CD4-positive, alpha-beta T cell treated with Interleukin-6 for 4 hours (primary cell): ENCODE data around the gene NUP93.
"Not testable (repeated sequence)": the region's sequence is repeated elsewhere in the genome, so short reads cannot be mapped to it uniquely, and the experiment has no call there.

Source experiments
- DNase-seq: peaks from one replicate; pipeline ENCODE4 v3.0.0-alpha.2; 2020; ENCODE audit warnings: mixed read lengths

Gene NUP93

GRCh38 chr16:56852401-56852730 is 122.4 kb downstream of the NUP93 start:
- no peak for DNase-seq

- DNase-seq: no peak
Measured at GRCh38 chr16:56852968-56853367, 123.0 kb downstream of the NUP93 start.

- no peak for DNase-seq
Measured at GRCh38 chr16:56855201-56855600, 125.3 kb downstream of the NUP93 start.

- no peak for DNase-seq
Measured at GRCh38 chr16:56855946-56856345, 126.0 kb downstream of the NUP93 start.

- no peak for DNase-seq
Measured at GRCh38 chr16:56856876-56857447, 127.0 kb downstream of the NUP93 start.

- DNase-seq: no peak
Measured at GRCh38 chr16:56858374-56858773, 128.4 kb downstream of the NUP93 start.

- no peak for DNase-seq
Measured at GRCh38 chr16:56859636-56860035, 129.7 kb downstream of the NUP93 start.

GRCh38 chr16:56860226-56861020 is 130.5 kb downstream of the NUP93 start:
- DNase-seq: peak; percentile 40

- no peak for DNase-seq
Measured at GRCh38 chr16:56861092-56861610, 131.2 kb downstream of the NUP93 start.

GRCh38 chr16:56861756-56862155 is 131.8 kb downstream of the NUP93 start:
- DNase-seq: no peak

GRCh38 chr16:56862776-56863175 is 132.8 kb downstream of the NUP93 start:
- no peak for DNase-seq

- no peak for DNase-seq
Measured at GRCh38 chr16:56864960-56865359, 135.0 kb downstream of the NUP93 start, which contains the start of gene SLC12A3. TSS of gene SLC12A3 (plus strand) at chr16:56865207. CDS start at chr16:56865236, 29 bp downstream.

GRCh38 chr16:56865394-56866062 is 135.6 kb downstream of the NUP93 start:
- DNase-seq: no peak

GRCh38 chr16:56866955-56867830 is 137.3 kb downstream of the NUP93 start:
- DNase-seq: peak; percentile 61

- no peak for DNase-seq
Measured at GRCh38 chr16:56868175-56868574, 138.2 kb downstream of the NUP93 start.

- DNase-seq: not testable (repeated sequence)
Measured at GRCh38 chr16:56868766-56869165, 138.8 kb downstream of the NUP93 start.

- DNase-seq: no peak
Measured at GRCh38 chr16:56869513-56870275, 139.8 kb downstream of the NUP93 start.

- no peak for DNase-seq
Measured at GRCh38 chr16:56870276-56870888, 140.5 kb downstream of the NUP93 start.

- no peak for DNase-seq
Measured at GRCh38 chr16:56871172-56871593, 141.3 kb downstream of the NUP93 start.

- no peak for DNase-seq
Measured at GRCh38 chr16:56872863-56873391, 143.0 kb downstream of the NUP93 start.

GRCh38 chr16:56874800-56875199 is 144.9 kb downstream of the NUP93 start:
- DNase-seq: no peak
